ENCODE data around the gene PIP. TPM values are rescaled to one million over a fixed set of nuclear protein-coding genes. Genes with fewer than 3 reads are reported as not detected.
A peak's percentile ranks its signal among the peaks of the same experiment; 100 is the strongest.
"Not testable (repeated sequence)": the region's sequence is repeated elsewhere in the genome, so short reads cannot be mapped to it uniquely, and the experiment has no call there.

The PIP gene
- total RNA-seq, 1 experiment from 2014 or later = not detected

GRCh38 chr7:143150696-143151095, 18.8 kb downstream of the PIP start:
- not testable (repeated sequence) for H3K9me3 ChIP-seq, H3K4me3 ChIP-seq, H3K36me3 ChIP-seq, DNase-seq, H3K27me3 ChIP-seq

GRCh38 chr7:143158617-143159016, 26.7 kb downstream of the PIP start:
- not testable (repeated sequence) for H3K36me3 ChIP-seq, H3K4me3 ChIP-seq, H3K9me3 ChIP-seq, H3K27me3 ChIP-seq, DNase-seq

DNA sequence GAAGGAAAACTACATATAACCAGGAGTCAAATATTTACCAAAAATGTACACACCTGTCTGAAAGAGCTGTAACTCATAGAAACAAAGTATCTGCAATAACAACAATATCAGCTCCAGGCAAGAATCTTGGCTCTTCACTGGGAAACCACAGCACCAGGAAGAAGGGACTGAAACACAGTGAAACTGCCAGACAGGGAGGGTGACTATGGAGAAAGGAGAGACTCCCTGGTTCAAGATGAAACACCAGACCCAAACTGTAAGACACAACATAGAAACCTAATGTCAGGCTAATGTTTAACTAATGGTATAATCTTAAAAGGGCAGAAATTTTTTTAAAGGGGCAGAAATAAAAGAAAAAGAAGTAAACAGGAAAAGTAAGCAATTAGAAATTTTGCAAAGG, 39.8 kb downstream of the PIP start:
- no peaks in the 10 kb centered on the region for H3K36me3 ChIP-seq
- no peak for DNase-seq
- H3K4me3 ChIP-seq = no peak overlapping the region
- no peaks in the 10 kb centered on the region for H3K9me3 ChIP-seq
- H3K27me3 ChIP-seq = no peaks in the 10 kb centered on the region

DNA sequence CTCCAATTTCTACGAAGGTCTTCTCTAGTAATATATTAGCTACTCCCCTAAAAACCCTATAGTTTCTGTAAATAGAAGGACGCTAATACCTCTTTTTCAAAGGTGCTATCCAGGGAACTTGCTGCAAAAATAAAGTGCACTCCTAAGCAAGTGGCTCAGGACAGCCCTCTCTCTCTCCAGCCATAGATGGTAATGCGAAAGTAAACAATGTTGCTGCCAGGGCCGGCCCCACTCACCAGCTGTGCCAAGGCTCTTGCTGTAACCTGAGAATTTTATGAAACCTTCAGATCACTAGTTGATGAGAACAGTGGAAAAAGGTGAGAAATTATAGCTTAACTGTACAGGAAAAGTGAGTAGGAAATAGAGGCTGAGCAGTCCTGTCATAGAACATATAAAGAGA, 40.5 kb downstream of the PIP start:
- H3K9me3 ChIP-seq = no peaks in the 10 kb centered on the region
- no peaks in the 10 kb centered on the region for H3K36me3 ChIP-seq
- DNase-seq = peak; percentile 50
- no peaks in the 10 kb centered on the region for H3K27me3 ChIP-seq
- no peak overlapping the region for H3K4me3 ChIP-seq

GRCh38 chr7:143176128-143176527, 44.3 kb downstream of the PIP start:
- H3K4me3 ChIP-seq = no peak overlapping the region
- H3K36me3 ChIP-seq = no peaks in the 10 kb centered on the region
- no peak for DNase-seq
- H3K9me3 ChIP-seq = no peaks in the 10 kb centered on the region
- no peaks in the 10 kb centered on the region for H3K27me3 ChIP-seq

- no peak for DNase-seq
- Histone ChIP-seq H3K4me3 (no peak overlapping the region), H3K36me3 (no peaks in the 10 kb centered on the region), H3K9me3 (no peaks in the 10 kb centered on the region), H3K27me3 (no peaks in the 10 kb centered on the region)
Measured at GRCh38 chr7:143177374-143178119, 45.7 kb downstream of the PIP start.

DNA sequence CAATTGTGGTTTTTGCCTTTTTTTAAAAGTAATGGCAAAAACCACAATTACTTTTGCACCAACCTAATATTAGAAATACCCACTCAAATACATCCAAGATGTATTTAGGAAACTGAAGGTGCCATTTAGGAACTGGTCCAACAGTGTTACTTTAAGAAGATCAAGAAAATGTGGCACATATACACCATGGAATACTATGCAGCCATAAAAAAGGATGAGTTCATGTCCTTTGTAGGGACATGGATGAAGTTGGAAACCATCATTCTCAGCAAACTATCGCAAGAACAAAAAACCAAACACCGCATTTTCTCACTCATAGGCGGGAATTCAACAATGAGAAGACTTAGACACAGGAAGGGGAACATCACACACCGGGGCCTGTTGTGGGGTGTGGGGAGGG, 48.9 kb downstream of the PIP start:
- H3K9me3 ChIP-seq = not testable (repeated sequence)

GRCh38 chr7:143181349-143181748, 49.5 kb downstream of the PIP start:
- no peaks in the 10 kb centered on the region for H3K36me3 ChIP-seq
- no peaks in the 10 kb centered on the region for H3K9me3 ChIP-seq
- H3K27me3 ChIP-seq = no peaks in the 10 kb centered on the region
- no peak for DNase-seq
- no peak overlapping the region for H3K4me3 ChIP-seq

More for the DNA sequence above, 48.9 kb downstream of the PIP start:
- not testable (repeated sequence) for H3K36me3 ChIP-seq, H3K4me3 ChIP-seq, H3K27me3 ChIP-seq, DNase-seq

- H3K4me3 ChIP-seq = no peak within 1 kb of the TSS
- H3K36me3 ChIP-seq = no peaks in the 10 kb centered on the region
- DNase-seq = no peak
- H3K9me3 ChIP-seq = no peaks in the 10 kb centered on the region
- H3K27me3 ChIP-seq = no peaks in the 10 kb centered on the region
Measured at GRCh38 chr7:143183024-143183423, 51.1 kb downstream of the PIP start, which contains the start of gene TAS2R39. TSS of gene TAS2R39 (plus strand) at chr7:143183419. CDS start at chr7:143183419, 0 bp downstream.

- no peaks in the 10 kb centered on the region for H3K9me3 ChIP-seq
- no peaks in the 10 kb centered on the region for H3K27me3 ChIP-seq
- no peaks in the 10 kb centered on the region for H3K36me3 ChIP-seq
- no peak for DNase-seq
- H3K4me3 ChIP-seq = no peak overlapping the region
Measured at GRCh38 chr7:143185551-143185950, 53.7 kb downstream of the PIP start.

DNA sequence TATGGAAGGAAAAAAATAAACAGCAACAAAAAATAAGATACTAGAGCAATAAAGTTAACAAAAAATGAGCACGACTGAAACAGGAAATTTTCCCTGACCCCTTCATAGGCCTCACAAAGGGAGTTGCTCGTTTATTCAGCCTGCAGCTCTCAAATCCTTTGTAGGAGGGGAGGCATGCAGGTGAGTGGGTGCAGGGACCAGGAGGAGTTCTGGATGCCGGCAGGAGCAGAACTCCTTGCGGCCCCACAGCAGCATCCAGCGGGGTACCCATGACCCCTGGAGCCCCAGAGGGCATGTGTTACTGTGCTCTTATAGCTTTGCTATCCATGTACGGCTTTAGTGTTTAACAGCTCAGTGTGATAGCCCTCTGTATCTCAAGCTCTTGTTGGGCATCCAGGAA, 57.1 kb downstream of the PIP start:
- no peak overlapping the region for H3K4me3 ChIP-seq
- H3K36me3 ChIP-seq = no peaks in the 10 kb centered on the region
- H3K27me3 ChIP-seq = no peaks in the 10 kb centered on the region
- no peaks in the 10 kb centered on the region for H3K9me3 ChIP-seq
- no peak for DNase-seq

Other genes starting within 250 kb of the PIP start
- gene TRPV6, start 246.3 kb upstream of the PIP start, total RNA-seq (2014; rRNA removed; shearing (Covaris generic); ENCODE audit: low replicate concordance) = not detected in 2 replicates
- not detected in 2 replicates for gene TRPV5, start 198.3 kb upstream of the PIP start, total RNA-seq (2014; rRNA removed; shearing (Covaris generic); ENCODE audit: low replicate concordance)
- not detected in 2 replicates for gene LLCFC1, start 192.6 kb upstream of the PIP start, total RNA-seq (2014; rRNA removed; shearing (Covaris generic); ENCODE audit: low replicate concordance)
- not detected in 2 replicates for gene KEL, start 169.7 kb upstream of the PIP start, total RNA-seq (2014; rRNA removed; shearing (Covaris generic); ENCODE audit: low replicate concordance)
- not detected in 2 replicates for gene OR9A2, start 104.9 kb upstream of the PIP start, total RNA-seq (2014; rRNA removed; shearing (Covaris generic); ENCODE audit: low replicate concordance)
- not detected in 2 replicates for gene OR6V1, start 79.7 kb upstream of the PIP start, total RNA-seq (2014; rRNA removed; shearing (Covaris generic); ENCODE audit: low replicate concordance)
- not detected in 2 replicates for gene TAS2R39, start 51.3 kb downstream of the PIP start, total RNA-seq (2014; rRNA removed; shearing (Covaris generic); ENCODE audit: low replicate concordance)
- not detected in 2 replicates for gene TAS2R40, start 90.0 kb downstream of the PIP start, total RNA-seq (2014; rRNA removed; shearing (Covaris generic); ENCODE audit: low replicate concordance)
- 47.3 and 57.5 TPM in 2 replicates for gene GSTK1, start 131.4 kb downstream of the PIP start, total RNA-seq (2014; rRNA removed; shearing (Covaris generic); ENCODE audit: low replicate concordance)
- not detected in 2 replicates for gene TMEM139, start 152.9 kb downstream of the PIP start, total RNA-seq (2014; rRNA removed; shearing (Covaris generic); ENCODE audit: low replicate concordance)
- 4.7 and 5.8 TPM in 2 replicates for gene CASP2, start 156.3 kb downstream of the PIP start, total RNA-seq (2014; rRNA removed; shearing (Covaris generic); ENCODE audit: low replicate concordance)
- gene CLCN1, start 184.0 kb downstream of the PIP start, total RNA-seq (2014; rRNA removed; shearing (Covaris generic); ENCODE audit: low replicate concordance) = not detected in 2 replicates
- 0.63 and 0.84 TPM in 2 replicates for gene FAM131B, start 230.6 kb downstream of the PIP start, total RNA-seq (2014; rRNA removed; shearing (Covaris generic); ENCODE audit: low replicate concordance)
- gene ZYX, start 249.3 kb downstream of the PIP start, total RNA-seq (2014; rRNA removed; shearing (Covaris generic); ENCODE audit: low replicate concordance) = 30.9 and 49.3 TPM in 2 replicates